ENCODE measurements around the gene UBALD1.
"Not testable (repeated sequence)": the region's sequence is repeated elsewhere in the genome, so short reads cannot be mapped to it uniquely, and the experiment has no call there.

Gene UBALD1

GRCh38 chr16:4597174-4597573 is 17.5 kb downstream of the UBALD1 start:
- no peak for DNase-seq (ENCODE audit: low spot score)

DNA sequence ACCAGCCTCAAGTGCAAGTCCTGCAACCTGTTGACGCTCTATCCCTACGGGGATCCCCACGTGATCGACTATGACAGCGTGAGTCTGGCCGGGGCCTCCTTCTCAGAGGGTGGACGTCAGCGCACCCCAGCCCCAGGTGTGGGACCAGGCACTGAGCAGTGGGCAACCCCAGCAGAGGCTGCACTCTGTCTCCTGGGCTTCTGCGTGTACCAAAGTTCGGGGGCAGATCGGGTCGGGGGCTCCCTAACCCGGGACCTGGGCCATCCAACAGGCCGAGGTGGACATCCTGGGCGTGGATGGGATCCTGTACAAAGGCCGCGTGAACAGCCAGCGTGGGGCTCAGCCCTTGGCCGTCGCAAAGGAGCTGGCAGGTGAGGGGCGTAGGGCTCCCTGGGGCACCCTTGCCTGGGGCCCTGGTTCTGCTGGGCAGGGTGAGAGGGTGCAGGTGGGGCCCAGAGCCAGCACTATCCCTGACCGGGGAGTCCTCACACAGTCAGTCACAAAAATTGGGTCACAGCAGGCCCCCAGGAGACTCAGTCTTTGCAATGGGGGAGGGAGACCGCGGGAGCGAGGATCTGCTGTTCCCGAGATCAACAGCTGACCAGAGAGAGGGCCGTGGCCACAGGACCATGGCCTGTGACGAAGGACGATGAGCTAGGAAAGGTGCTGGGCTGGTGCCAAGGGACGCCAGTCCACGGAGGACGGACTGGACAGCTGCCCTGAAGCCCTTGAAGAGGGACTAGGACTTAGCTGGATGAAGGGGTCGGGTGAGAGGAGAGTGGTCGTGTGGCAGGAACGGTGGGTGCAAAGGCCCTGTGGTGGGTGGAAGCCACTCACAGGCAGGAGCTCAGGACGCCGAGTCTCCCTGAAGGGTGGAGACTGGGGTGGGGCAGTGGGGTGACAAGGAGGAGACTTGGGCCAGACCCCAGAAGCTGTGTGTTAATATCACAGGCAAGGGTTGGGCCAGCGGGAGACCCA is 20.0 kb downstream of the UBALD1 start:
- DNase-seq (ENCODE audit: low spot score): no peak

DNA sequence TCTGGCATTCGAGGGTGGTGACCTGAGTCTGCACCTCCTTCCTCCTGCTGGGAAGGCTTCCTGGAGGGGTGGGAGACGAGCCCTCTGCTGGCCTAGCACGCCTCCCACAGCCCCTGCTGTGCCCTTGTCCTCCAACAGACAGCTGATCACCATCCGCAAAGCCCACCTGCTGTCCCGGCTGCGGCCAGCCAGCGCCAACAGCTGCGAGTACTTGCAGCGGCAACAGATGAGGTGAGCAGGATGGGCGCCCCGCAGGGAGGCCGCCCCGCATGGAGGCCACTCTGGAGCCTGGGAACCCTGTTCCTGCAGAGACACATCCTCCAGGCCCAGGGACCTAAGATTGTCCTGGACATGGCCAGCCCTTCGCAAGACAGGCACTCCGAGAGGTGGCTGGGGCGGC is 21.6 kb downstream of the UBALD1 start:
- no peak for DNase-seq (ENCODE audit: low spot score)

DNA sequence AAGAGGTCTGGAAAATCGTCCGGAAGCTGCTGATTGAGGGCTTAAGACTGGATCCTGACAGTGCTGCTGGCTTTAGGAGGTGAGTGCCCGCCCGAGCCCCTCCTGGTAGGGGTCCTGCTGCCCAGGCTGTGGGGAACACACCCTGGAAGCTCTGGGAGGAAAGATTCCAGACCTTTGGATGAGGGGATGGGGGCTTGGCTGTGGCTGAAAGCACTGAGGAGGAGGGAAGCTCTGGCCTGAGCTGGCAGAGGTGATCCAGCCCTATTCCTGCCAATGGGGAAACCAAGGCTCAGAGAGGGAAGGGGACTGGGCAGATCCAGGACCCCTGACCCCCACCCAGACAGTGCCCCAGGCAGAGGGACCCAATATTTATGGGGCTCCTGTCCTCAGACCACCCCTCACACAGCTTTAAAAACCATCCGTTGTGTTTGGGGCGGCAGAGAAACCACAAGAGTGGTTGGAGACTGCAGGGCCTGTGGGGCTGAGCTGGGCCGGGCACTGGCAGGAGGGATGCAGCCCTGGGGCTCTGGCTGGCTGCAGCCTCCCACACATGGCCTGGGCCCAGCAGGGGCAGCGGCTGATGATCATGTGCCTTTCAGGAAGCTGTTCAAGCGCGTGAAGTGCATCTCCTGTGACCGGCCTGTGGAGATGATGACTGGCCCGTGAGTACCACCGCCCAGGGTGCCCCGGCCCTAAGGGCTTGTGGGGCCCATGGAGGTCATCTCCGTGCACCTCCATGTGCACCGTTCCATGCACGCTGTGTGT is 22.8 kb downstream of the UBALD1 start:
- DNase-seq (ENCODE audit: low spot score): no peak

DNA sequence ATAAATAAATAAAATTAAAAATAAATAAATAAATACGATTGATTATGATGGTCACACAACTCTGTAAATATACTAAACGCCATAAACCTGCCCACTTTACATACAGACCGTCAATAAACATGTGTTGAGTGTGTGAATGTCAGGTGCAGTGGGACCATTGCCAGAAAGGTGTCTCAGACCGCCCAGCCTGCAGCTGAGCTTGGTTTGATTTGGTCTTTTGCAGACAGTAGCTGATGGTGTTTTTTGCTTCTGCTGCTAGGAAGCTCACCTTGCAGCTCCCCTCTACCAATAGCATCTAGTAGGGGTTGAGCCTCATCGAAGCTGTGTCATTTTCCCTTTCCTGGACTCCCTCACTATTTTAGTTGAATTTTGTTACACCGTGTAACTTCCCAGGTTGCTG is 23.5 kb downstream of the UBALD1 start:
- no peak for DNase-seq (ENCODE audit: low spot score)

DNA sequence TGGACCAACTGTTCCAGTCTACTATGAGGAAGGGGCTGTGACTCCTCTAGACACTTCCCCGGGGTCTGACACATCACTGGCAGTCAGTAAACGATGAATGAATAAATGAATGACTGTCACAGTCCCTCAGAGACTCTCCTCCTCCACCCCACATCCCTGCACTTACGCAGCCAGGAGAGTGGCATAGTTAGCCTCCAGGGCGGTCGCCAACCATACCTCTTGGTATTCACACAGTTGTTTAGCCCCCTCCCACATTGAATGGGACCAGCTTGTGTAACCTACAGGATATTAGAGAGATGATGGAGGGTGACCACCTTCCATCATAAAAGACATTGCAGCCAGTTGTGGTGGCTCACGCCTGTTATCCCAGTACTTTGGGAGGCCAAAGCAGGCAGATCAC is 25.7 kb downstream of the UBALD1 start:
- no peak for DNase-seq (ENCODE audit: low spot score)

DNA sequence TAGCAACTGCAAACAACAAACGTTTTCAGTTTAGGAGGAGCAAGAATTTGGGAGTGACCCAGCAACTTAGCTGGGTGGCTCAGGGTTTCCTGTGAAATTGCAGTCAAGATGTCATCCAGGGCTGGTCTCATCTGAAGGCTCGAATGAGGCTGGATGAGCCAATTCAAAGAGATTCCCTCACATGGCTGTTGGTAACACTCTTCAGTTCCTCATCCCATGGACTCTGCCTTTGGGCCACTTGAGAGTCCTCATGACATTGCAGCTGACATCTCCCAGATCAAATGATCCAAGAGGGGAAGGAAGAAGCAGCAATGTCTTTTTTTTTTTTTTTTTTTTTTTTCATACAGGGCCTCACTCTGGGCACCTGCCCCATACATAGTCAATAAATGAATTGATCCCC is 26.3 kb downstream of the UBALD1 start:
- DNase-seq (ENCODE audit: low spot score): no peak

GRCh38 chr16:4586291-4586690 is 28.4 kb downstream of the UBALD1 start:
- no peak for DNase-seq (ENCODE audit: low spot score)

- no peak for DNase-seq (ENCODE audit: low spot score)
These were observed 30.8 kb downstream of the UBALD1 start for GRCh38 chr16:4583906-4584305.

DNA sequence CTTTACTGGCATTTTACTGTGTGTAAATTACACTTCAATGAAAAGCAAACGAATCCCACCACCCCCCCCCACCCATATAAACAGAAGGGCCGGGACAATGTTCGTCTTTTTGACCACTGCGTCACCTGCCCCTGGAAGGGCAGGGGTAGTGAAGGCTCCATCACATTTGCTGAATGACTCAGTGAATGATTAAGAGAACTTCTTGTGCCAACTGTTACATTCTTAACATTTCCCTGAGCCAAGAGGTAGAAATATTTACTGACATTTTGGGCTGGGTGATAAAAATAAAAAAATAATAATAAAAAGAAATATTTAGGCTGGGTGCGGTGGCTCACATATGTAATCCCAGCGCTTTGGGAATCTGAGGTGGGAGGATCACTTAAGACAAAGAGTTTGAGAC is 34.4 kb downstream of the UBALD1 start:
- no peak for DNase-seq (ENCODE audit: low spot score)

- DNase-seq (ENCODE audit: low spot score): no peak
These were observed 35.6 kb downstream of the UBALD1 start for GRCh38 chr16:4578961-4579530.

DNA sequence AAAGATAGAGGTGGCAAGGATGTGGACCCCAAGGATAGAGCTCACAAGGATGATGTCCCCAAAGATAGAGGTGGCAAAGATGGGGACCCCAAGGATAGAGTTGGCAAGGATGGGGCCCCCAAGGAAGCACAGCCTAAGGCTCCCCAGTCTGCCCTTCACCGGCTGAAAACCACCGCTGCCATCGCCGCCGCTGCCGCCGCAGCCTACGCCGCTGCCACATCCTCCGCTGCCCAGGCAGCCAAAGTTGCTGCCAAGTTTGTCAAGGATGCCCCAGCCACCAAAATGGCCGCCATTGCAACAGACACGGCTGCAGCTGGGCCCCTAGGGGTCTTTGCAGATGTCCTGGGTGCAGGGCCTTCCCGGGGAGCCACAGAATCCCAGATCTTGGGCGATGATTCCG is 38.7 kb downstream of the UBALD1 start:
- no peak for DNase-seq (ENCODE audit: low spot score)

DNA sequence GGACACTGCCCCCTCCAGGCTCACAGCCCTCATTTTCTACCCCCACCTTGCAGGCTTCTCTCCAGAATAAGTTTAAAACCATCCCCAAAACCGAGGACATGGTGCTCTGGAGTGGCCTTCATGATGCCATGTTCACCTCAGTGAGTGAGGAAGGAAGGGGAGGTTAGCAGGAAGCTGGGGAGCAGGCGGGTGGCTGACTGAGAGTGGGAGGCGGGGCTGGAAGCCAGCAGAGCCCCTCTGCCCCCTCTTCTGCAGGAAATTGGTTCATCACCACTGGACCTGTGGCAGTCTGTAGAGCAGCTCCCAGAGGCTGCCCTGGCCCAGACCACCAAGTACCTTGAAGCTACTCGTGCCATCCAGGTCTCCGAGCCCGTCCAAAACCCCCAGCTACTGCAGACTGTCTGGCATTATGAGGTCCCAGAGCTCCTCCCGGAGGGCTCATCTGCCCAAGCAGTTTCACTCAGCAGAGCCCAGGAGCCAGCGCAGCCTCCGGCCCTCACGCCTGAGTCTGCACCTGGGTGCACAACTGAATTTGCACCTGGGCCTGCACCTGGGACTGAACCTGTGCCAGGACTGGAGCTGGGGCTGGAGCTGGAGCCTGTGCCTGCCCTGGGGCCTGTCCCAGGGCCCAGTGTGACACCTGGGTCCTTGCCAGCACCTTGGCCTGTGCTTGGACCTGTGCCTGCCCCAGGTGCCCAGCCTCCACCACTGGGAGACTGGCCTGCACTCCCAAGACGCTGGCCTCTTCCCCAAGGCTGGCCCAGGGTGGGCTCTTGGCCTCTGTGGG is 39.6 kb downstream of the UBALD1 start:
- DNase-seq (ENCODE audit: low spot score): no peak

DNA sequence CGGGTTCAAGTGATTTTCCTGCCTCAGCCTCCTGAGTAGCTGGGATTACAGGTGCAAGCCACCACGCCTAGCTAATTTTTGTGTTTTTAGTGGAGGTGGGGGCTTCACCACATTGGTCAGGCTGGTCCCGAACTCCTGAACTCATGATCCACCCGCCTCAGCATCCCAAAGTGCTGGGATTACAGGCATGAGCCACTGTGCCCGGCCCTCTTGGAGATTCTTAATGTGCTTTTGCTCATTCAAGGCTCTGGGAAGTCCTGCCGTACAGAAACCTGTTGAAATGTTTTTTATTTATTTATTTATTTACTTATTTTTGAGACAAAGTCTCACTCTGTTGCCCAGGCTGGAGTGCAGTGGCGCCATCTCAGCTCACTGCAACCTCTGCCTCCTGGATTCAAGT is 40.8 kb downstream of the UBALD1 start:
- not testable (repeated sequence) for DNase-seq (ENCODE audit: low spot score)

DNA sequence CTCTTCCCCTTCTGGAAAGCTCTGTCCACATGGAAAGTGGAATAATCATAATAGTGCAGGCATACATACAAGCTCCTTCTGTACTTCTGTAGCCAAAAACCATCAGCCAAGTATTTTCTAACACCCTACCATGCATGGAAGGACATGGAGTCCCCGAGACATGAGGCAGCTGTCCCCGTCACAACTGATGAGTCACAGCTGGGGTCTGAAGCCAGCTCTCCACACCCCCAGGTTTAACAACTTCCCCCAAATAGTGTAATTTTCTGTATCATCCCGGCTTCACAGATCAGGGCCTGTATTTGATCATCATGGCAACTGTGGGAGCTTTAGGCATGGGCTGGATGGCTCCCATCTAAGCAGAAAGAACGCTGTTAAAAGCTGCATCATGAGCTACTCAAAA is 42.0 kb downstream of the UBALD1 start:
- no peak for DNase-seq (ENCODE audit: low spot score)

- no peak for DNase-seq (ENCODE audit: low spot score)
These were observed 43.9 kb downstream of the UBALD1 start for GRCh38 chr16:4570688-4571321.

- DNase-seq (ENCODE audit: low spot score): no peak
These were observed 44.6 kb downstream of the UBALD1 start for GRCh38 chr16:4570086-4570485.

GRCh38 chr16:4566144-4566543 is 48.5 kb downstream of the UBALD1 start:
- no peak for DNase-seq (ENCODE audit: low spot score)

DNA sequence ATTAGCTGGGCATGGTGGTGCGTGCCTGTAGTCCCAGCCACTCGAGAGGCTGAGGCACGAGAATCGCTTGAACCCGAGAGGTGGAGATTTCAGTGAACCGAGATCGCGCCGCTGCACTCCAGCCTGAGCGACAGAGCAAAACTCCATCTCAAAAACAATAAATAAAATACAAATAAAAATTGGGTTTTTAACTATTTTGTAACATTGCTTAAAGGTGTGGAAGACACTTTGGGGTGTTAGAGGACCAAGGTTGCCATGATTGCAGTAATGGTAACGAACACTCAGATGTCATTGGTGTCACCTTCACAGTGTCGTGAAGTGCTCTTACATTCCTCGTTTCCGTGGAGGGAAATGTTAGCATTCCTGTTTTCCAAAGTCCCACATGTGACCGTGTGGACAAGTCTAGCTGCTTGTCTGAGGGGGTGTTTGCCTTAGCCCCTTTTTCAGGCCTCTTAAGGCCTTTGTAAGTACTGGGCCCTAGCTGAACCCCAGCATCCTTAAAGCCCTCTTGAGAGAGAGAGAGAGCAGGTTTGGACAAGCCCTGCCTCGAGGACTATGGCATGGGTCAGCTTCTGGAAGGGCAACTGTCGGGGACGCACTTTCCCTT is 49.9 kb downstream of the UBALD1 start:
- no peak for DNase-seq (ENCODE audit: low spot score)

GRCh38 chr16:4561596-4561995 is 53.1 kb downstream of the UBALD1 start:
- no peak for DNase-seq (ENCODE audit: low spot score)
